Uterus (tissue), 2 donors: ENCODE results near the gene GMPR.
"Not testable (repeated sequence)": the region's sequence is repeated elsewhere in the genome, so short reads cannot be mapped to it uniquely, and the experiment has no call there.

ENCODE experiments used
- POLR2A ChIP-seq, 2 donors: fragments of 450-650 bp; IDR thresholded peaks; one replicate each; pipeline ENCODE4 v1.6.1; 2016; ENCODE audit warnings: antibody characterized with exemption in 2 of 2, mild to moderate bottlenecking in 1 of 2, moderate library complexity in 1 of 2
- TF ChIP-seq, protein P1 (sequence below), 4 experiments: fragments of 200-600 bp in 2 of 4; fragments of 450-650 bp in 2 of 4; sonication (generic) in 2 of 4; IDR thresholded peaks; one replicate each; pipeline ENCODE4 v1.5.1; 2016 to 2019; ENCODE audit warnings: antibody characterized with exemption in 4 of 4, mild to moderate bottlenecking in 2 of 4, moderate library complexity in 1 of 4

DNA sequence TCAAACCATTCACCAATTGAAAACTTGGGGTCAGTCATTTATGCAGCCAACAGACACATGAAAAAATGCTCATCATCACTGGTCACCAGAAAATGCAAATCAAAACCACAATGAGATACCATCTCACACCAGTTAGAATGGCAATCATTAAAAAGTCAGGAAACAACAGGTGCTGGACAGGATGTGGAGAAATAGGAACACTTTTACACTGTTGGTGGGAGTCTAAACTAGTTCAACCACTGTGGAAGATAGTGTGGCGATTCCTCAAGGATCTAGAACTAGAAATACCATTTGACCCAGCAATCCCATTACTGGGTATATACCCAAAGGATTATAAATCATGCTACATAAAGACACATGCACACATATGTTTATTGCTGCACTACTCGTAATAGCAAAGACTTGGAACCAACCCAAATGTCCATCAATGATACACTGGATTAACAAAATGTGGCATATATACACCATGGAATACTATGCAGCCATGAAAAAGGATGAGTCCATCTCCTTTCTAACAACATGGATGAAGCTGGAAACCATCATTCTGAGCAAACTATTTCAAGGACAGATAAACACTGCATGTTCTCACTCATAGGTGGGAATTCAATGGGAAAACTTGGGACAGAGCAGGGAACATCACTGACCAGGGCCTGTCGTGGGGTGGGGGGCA, 13.2 kb upstream of the GMPR start:
- TF ChIP-seq POLR2A (IDR thresholded peaks at IDR 0.05), result not testable (repeated sequence)
- TF ChIP-seq, protein P1, sequence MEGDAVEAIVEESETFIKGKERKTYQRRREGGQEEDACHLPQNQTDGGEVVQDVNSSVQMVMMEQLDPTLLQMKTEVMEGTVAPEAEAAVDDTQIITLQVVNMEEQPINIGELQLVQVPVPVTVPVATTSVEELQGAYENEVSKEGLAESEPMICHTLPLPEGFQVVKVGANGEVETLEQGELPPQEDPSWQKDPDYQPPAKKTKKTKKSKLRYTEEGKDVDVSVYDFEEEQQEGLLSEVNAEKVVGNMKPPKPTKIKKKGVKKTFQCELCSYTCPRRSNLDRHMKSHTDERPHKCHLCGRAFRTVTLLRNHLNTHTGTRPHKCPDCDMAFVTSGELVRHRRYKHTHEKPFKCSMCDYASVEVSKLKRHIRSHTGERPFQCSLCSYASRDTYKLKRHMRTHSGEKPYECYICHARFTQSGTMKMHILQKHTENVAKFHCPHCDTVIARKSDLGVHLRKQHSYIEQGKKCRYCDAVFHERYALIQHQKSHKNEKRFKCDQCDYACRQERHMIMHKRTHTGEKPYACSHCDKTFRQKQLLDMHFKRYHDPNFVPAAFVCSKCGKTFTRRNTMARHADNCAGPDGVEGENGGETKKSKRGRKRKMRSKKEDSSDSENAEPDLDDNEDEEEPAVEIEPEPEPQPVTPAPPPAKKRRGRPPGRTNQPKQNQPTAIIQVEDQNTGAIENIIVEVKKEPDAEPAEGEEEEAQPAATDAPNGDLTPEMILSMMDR (IDR thresholded peaks at IDR 0.05), result not testable (repeated sequence)
